OCI-LY3 (cell line): ENCODE measurements around the gene BTNL8.

Experiments used
- H2AFZ ChIP-seq: fragments of 200-600, 300-600 bp; shearing (Covaris generic); 2 replicates; pipeline ENCODE4 v1.6.0; 2014; ENCODE audit warnings: antibody characterized with exemption, low read depth, low read length
- H3K27ac ChIP-seq: fragments of 200-600, 300-600 bp; sonication (generic); 2 replicates; pipeline ENCODE4 v1.5.1; 2014; ENCODE audit warnings: mild to moderate bottlenecking, low read length, moderate library complexity, mixed read lengths
- H3K27me3 ChIP-seq: fragments of 200-600, 300-600 bp; sonication (generic); 2 replicates; pipeline ENCODE4 v1.6.1; 2014; ENCODE audit warnings: low read depth, low read length, mixed read lengths
- H3K36me3 ChIP-seq: fragments of 200-600, 300-600 bp; sonication (generic); replicated peaks from 2 replicates; pipeline ENCODE3; 2014; ENCODE audit warnings: low read depth, low read length, mixed read lengths
- H3K4me1 ChIP-seq: fragments of 300-600, 200-600 bp; sonication (generic); 2 replicates; pipeline ENCODE4 v1.6.1; 2014; ENCODE audit warnings: low read length, mixed read lengths
- H3K4me2 ChIP-seq: fragments of 200-600, 300-600 bp; sonication (generic); 2 replicates; pipeline ENCODE4 v1.6.1; 2014; ENCODE audit warnings: low read length, mixed read lengths
- H3K4me3 ChIP-seq: fragments of 300-600, 200-600 bp; sonication (generic); 2 replicates; pipeline ENCODE4 v1.5.1; 2014; ENCODE audit warnings: antibody characterized with exemption, mild to moderate bottlenecking, low read length, moderate library complexity
- H3K79me2 ChIP-seq: fragments of 300-600, 200-600 bp; shearing (Covaris generic); 2 replicates; pipeline ENCODE4 v1.6.1; 2014; ENCODE audit warnings: mild to moderate bottlenecking, low read length, mixed read lengths
- H3K9ac ChIP-seq: fragments of 300-600, 200-600 bp; shearing (Covaris generic); 2 replicates; pipeline ENCODE4 v1.6.0; 2014; ENCODE audit warnings: mild to moderate bottlenecking, low read length, moderate library complexity
- H3K9me3 ChIP-seq: fragments of 200-600, 300-600 bp; shearing (Covaris generic); 2 replicates; pipeline ENCODE4 v1.6.1; 2014; ENCODE audit warnings: low read length, mixed read lengths; ENCODE audit not compliant: insufficient read depth
- H4K20me1 ChIP-seq: fragments of 200-600, 300-600 bp; sonication (generic); 2 replicates; pipeline ENCODE4 v1.6.1; 2016; ENCODE audit warnings: low read length, mixed read lengths; ENCODE audit not compliant: insufficient read depth
- CTCF ChIP-seq: fragments of 200-600, 300-600 bp; sonication (generic); IDR thresholded peaks from 2 replicates; pipeline ENCODE4 v1.5.1; 2014; ENCODE audit warnings: antibody characterized with exemption, low read length, low read depth
- EZH2phosphoT487 ChIP-seq: fragments of 200-600 bp; shearing (Covaris generic); IDR thresholded peaks from 2 replicates; pipeline ENCODE4 v1.6.1; 2018; ENCODE audit warnings: antibody characterized with exemption, mixed run types, low read depth

The BTNL8 gene

GRCh38 chr5:180922932-180923331, 24.0 kb downstream of the BTNL8 start:
- no peaks in the 10 kb centered on the region for H4K20me1 ChIP-seq
- TF ChIP-seq EZH2phosphoT487: no peak
- TF ChIP-seq CTCF: no peak
- no peaks in the 10 kb centered on the region for H3K36me3 ChIP-seq
- H3K4me2 ChIP-seq: no peak overlapping the region
- H3K79me2 ChIP-seq: no peaks in the 10 kb centered on the region
- H3K27ac ChIP-seq: no peak overlapping the region
- no peaks in the 10 kb centered on the region for H3K27me3 ChIP-seq
- no peak overlapping the region for H3K4me3 ChIP-seq
- H3K9me3 ChIP-seq: no peaks in the 10 kb centered on the region
- H3K9ac ChIP-seq: no peak overlapping the region
- H3K4me1 ChIP-seq: no peaks in the 10 kb centered on the region
- no peak overlapping the region for H2AFZ ChIP-seq

GRCh38 chr5:180932660-180933059, 33.7 kb downstream of the BTNL8 start:
- Histone ChIP-seq H3K9me3 (no peaks in the 10 kb centered on the region), H3K4me1 (no peaks in the 10 kb centered on the region), H3K36me3 (no peaks in the 10 kb centered on the region), H4K20me1 (no peaks in the 10 kb centered on the region), H3K4me3 (no peak overlapping the region), H3K79me2 (no peaks in the 10 kb centered on the region), H3K9ac (no peak overlapping the region), H2AFZ (no peak overlapping the region), H3K27me3 (no peaks in the 10 kb centered on the region), H3K27ac (no peak overlapping the region), H3K4me2 (no peak overlapping the region)
- TF ChIP-seq EZH2phosphoT487 (no peak), CTCF (no peak)

- Histone ChIP-seq H3K79me2 (no peaks in the 10 kb centered on the region), H3K4me1 (no peaks in the 10 kb centered on the region), H3K4me3 (no peak overlapping the region), H3K9ac (no peak overlapping the region), H3K36me3 (no peaks in the 10 kb centered on the region), H3K27me3 (no peaks in the 10 kb centered on the region), H3K27ac (no peak overlapping the region), H4K20me1 (no peaks in the 10 kb centered on the region), H3K4me2 (no peak overlapping the region), H2AFZ (no peak overlapping the region), H3K9me3 (no peaks in the 10 kb centered on the region)
- TF ChIP-seq EZH2phosphoT487: no peak
- no peak for TF ChIP-seq CTCF
These were observed 36.2 kb downstream of the BTNL8 start for GRCh38 chr5:180935203-180935602.

GRCh38 chr5:180938294-180938693, 39.3 kb downstream of the BTNL8 start:
- Histone ChIP-seq H3K27ac (no peak overlapping the region), H3K9me3 (no peaks in the 10 kb centered on the region), H3K36me3 (no peaks in the 10 kb centered on the region), H3K79me2 (no peaks in the 10 kb centered on the region), H3K4me2 (no peak overlapping the region), H2AFZ (no peak overlapping the region), H3K9ac (no peak overlapping the region), H3K4me1 (no peaks in the 10 kb centered on the region), H3K27me3 (peaks cover 3% of the 10 kb centered on the region; the same call in 1 of the 2 replicates), H3K4me3 (no peak overlapping the region), H4K20me1 (no peaks in the 10 kb centered on the region)
- TF ChIP-seq EZH2phosphoT487 (no peak), CTCF (no peak)
